Type B pancreatic cell (in vitro differentiated cells): Measurements from ENCODE around the gene PRKAR1B. TPM values are rescaled to one million over a fixed set of nuclear protein-coding genes. Genes with fewer than 3 reads are reported as not detected.

Source experiments
- DNase-seq: peaks from one replicate; pipeline ENCODE4 v3.0.0; 2021; ENCODE audit warnings: mixed read lengths; ENCODE audit not compliant: unreplicated experiment; ENCODE audit errors: extremely low spot score
- H3K27ac Mint-ChIP-seq: 2 replicates; pipeline ENCODE4 v1.8.0; 2021; ENCODE audit warnings: mild to moderate bottlenecking, mixed read lengths
- H3K27me3 Mint-ChIP-seq: 2 replicates; pipeline ENCODE4 v1.8.0; 2021; ENCODE audit warnings: mixed read lengths
- H3K36me3 Mint-ChIP-seq: 2 replicates; pipeline ENCODE4 v1.8.0; 2021; ENCODE audit warnings: mixed read lengths
- H3K4me1 Mint-ChIP-seq: one replicate; pipeline ENCODE4 v1.8.0; 2021; ENCODE audit warnings: mixed read lengths; ENCODE audit not compliant: unreplicated experiment
- H3K4me3 Mint-ChIP-seq: 2 replicates; pipeline ENCODE4 v1.8.0; 2021; ENCODE audit warnings: mild to moderate bottlenecking, mixed read lengths
- H3K9me3 Mint-ChIP-seq: 2 replicates; pipeline ENCODE4 v1.8.0; 2021; ENCODE audit warnings: mixed read lengths
- CTCF ChIP-seq: fragments of 200-600 bp; sonication (generic); conservative IDR thresholded peaks from 2 replicates; pipeline ENCODE4 v1.5.0; 2021; ENCODE audit warnings: antibody characterized with exemption, mild to moderate bottlenecking
- total RNA-seq: library from RNA; stranded (reverse); gene quantifications from 2 replicates; pipeline ENCODE4 v1.2.1, GENCODE V29; 2021; ENCODE audit warnings: low replicate concordance

PRKAR1B gene
- total RNA-seq, 1 donor from 2014 or later: 26.1 TPM

GRCh38 chr7:751826-752225 is 24.7 kb upstream of the PRKAR1B start:
- no peaks in the 10 kb centered on the region for H3K27me3 Mint-ChIP-seq
- peaks cover 3% of the 10 kb centered on the region for H3K36me3 Mint-ChIP-seq
- H3K27ac Mint-ChIP-seq: no peak overlapping the region

GRCh38 chr7:750111-750905 is 23.2 kb upstream of the PRKAR1B start:
- Mint-ChIP-seq H3K27me3 (no peaks in the 10 kb centered on the region), H3K36me3 (peaks cover 3% of the 10 kb centered on the region), H3K4me3 (no peak overlapping the region), H3K4me1 (no peaks in the 10 kb centered on the region), H3K9me3 (no peaks in the 10 kb centered on the region), H3K27ac (no peak overlapping the region)
- TF ChIP-seq CTCF: no peak
- no peak for DNase-seq

More at GRCh38 chr7:751826-752225, 24.7 kb upstream of the PRKAR1B start:
- no peaks in the 10 kb centered on the region for H3K9me3 Mint-ChIP-seq
- no peak overlapping the region for H3K4me3 Mint-ChIP-seq
- DNase-seq: no peak
- TF ChIP-seq CTCF: no peak
- H3K4me1 Mint-ChIP-seq: no peaks in the 10 kb centered on the region

- DNase-seq: no peak
- H3K27me3 Mint-ChIP-seq: no peaks in the 10 kb centered on the region
- H3K36me3 Mint-ChIP-seq: peaks cover 7% of the 10 kb centered on the region
- H3K27ac Mint-ChIP-seq: no peak overlapping the region
- no peaks in the 10 kb centered on the region for H3K4me1 Mint-ChIP-seq
- no peaks in the 10 kb centered on the region for H3K9me3 Mint-ChIP-seq
- no peak for TF ChIP-seq CTCF
- no peak overlapping the region for H3K4me3 Mint-ChIP-seq
These were observed 22.1 kb upstream of the PRKAR1B start for GRCh38 chr7:749140-749551.

GRCh38 chr7:748446-748845 is 21.4 kb upstream of the PRKAR1B start:
- TF ChIP-seq CTCF: no peak
- H3K4me1 Mint-ChIP-seq: no peaks in the 10 kb centered on the region
- H3K4me3 Mint-ChIP-seq: no peak overlapping the region
- no peaks in the 10 kb centered on the region for H3K9me3 Mint-ChIP-seq
- H3K36me3 Mint-ChIP-seq: peaks cover 7% of the 10 kb centered on the region
- no peak overlapping the region for H3K27ac Mint-ChIP-seq
- DNase-seq: no peak
- H3K27me3 Mint-ChIP-seq: no peaks in the 10 kb centered on the region

GRCh38 chr7:747186-747585 is 20.1 kb upstream of the PRKAR1B start:
- Mint-ChIP-seq H3K9me3 (no peaks in the 10 kb centered on the region), H3K27me3 (no peaks in the 10 kb centered on the region), H3K4me1 (no peaks in the 10 kb centered on the region), H3K36me3 (peaks cover 11% of the 10 kb centered on the region), H3K4me3 (no peak overlapping the region), H3K27ac (no peak overlapping the region)
- TF ChIP-seq CTCF: no peak
- DNase-seq: no peak
